Thyroid gland (tissue), 4 donors: ENCODE data around the gene CCDC159.

Source experiments
- CTCF ChIP-seq, 6 experiments: fragments of 200-600 bp in 3 of 6; fragments of 450-650 bp in 3 of 6; sonication (generic) in 3 of 6; IDR thresholded peaks; one replicate each; pipeline ENCODE4 v1.5.1; 2016 to 2019; ENCODE audit warnings: antibody characterized with exemption in 6 of 6, mild to moderate bottlenecking in 2 of 6, inconsistent platforms in 1 of 6, moderate library complexity in 1 of 6
- POLR2A ChIP-seq, 2 donors: fragments of 450-650 bp; IDR thresholded peaks; one replicate each; pipeline ENCODE4 v1.6.1; 2017; ENCODE audit warnings: antibody characterized with exemption in 2 of 2, mild to moderate bottlenecking in 2 of 2, moderate library complexity in 1 of 2

- TF ChIP-seq CTCF (IDR thresholded peaks at IDR 0.05) (no peak), POLR2A (IDR thresholded peaks at IDR 0.05) (no peak)
These were observed 10.7 kb upstream of the CCDC159 start for GRCh38 chr19:11335449-11336146.
